ENCODE results near the gene HIP1R.

The HIP1R gene

GRCh38 chr12:122872815-122873361 lies 37.6 kb downstream of the HIP1R start:
- Histone ChIP-seq H3K36me3 (ENCODE audit: insufficient read depth, low read length) (peaks cover 34% of the 10 kb centered on the region), H3K27ac (ENCODE audit: low read length) (no peak overlapping the region), H2AFZ (ENCODE audit: low read depth, low read length) (no peak overlapping the region), H4K20me1 (ENCODE audit: insufficient read depth, low read length) (peaks cover 48% of the 10 kb centered on the region), H3K4me2 (ENCODE audit: insufficient read depth, low read length) (no peak overlapping the region), H3K27me3 (ENCODE audit: insufficient read depth, low read length, poor library complexity) (no peaks in the 10 kb centered on the region), H3K4me3 (ENCODE audit: low read depth in 1 of 2, low read length in 2 of 2) (no peak overlapping the region), H3K79me2 (ENCODE audit: insufficient read depth, low read length) (peaks cover 65% of the 10 kb centered on the region), H3K9ac (ENCODE audit: low read depth, low read length) (no peak overlapping the region), H3K4me1 (ENCODE audit: insufficient read depth, low read length) (no peaks in the 10 kb centered on the region), H3K9me3 (ENCODE audit: insufficient read depth, low read length, severe bottlenecking) (no peaks in the 10 kb centered on the region)
- ATAC-seq (ENCODE audit: insufficient read depth, low read depth) (no peak), DNase-seq (no peak)
- TF ChIP-seq EZH2 (IDR thresholded peaks at IDR 0.05; ENCODE audit: borderline replicate concordance, low read depth, low read length, severe bottlenecking) (no peak), CTCF (IDR thresholded peaks at IDR 0.05; ENCODE audit: borderline replicate concordance, extremely low read depth, low read length, poor library complexity, severe bottlenecking) (no peak)

- H3K4me2 ChIP-seq (ENCODE audit: insufficient read depth, low read length): no peak overlapping the region
- peaks cover 46% of the 10 kb centered on the region for H4K20me1 ChIP-seq (ENCODE audit: insufficient read depth, low read length)
- no peak for TF ChIP-seq CTCF (IDR thresholded peaks at IDR 0.05; ENCODE audit: borderline replicate concordance, extremely low read depth, low read length, poor library complexity, severe bottlenecking)
- no peak for TF ChIP-seq EZH2 (IDR thresholded peaks at IDR 0.05; ENCODE audit: borderline replicate concordance, low read depth, low read length, severe bottlenecking)
- no peak overlapping the region for H3K9ac ChIP-seq (ENCODE audit: low read depth, low read length)
- H3K4me3 ChIP-seq (ENCODE audit: low read depth in 1 of 2, low read length in 2 of 2): no peak overlapping the region
- H3K27me3 ChIP-seq (ENCODE audit: insufficient read depth, low read length, poor library complexity): no peaks in the 10 kb centered on the region
- H2AFZ ChIP-seq (ENCODE audit: low read depth, low read length): no peak overlapping the region
- peaks cover 27% of the 10 kb centered on the region for H3K36me3 ChIP-seq (ENCODE audit: insufficient read depth, low read length)
- H3K4me1 ChIP-seq (ENCODE audit: insufficient read depth, low read length): no peaks in the 10 kb centered on the region
- H3K79me2 ChIP-seq (ENCODE audit: insufficient read depth, low read length): peaks cover 69% of the 10 kb centered on the region
- DNase-seq (no peak), ATAC-seq (ENCODE audit: insufficient read depth, low read depth) (no peak)
- no peaks in the 10 kb centered on the region for H3K9me3 ChIP-seq (ENCODE audit: insufficient read depth, low read length, severe bottlenecking)
- H3K27ac ChIP-seq (ENCODE audit: low read length): no peak overlapping the region
These were observed 38.3 kb downstream of the HIP1R start for GRCh38 chr12:122873540-122873939.

- H3K27me3 ChIP-seq (ENCODE audit: insufficient read depth, low read length, poor library complexity): no peaks in the 10 kb centered on the region
- no peak overlapping the region for H2AFZ ChIP-seq (ENCODE audit: low read depth, low read length)
- H3K9ac ChIP-seq (ENCODE audit: low read depth, low read length): no peak overlapping the region
- no peak overlapping the region for H3K4me3 ChIP-seq (ENCODE audit: low read depth in 1 of 2, low read length in 2 of 2)
- no peak overlapping the region for H3K4me2 ChIP-seq (ENCODE audit: insufficient read depth, low read length)
- H3K27ac ChIP-seq (ENCODE audit: low read length): no peak overlapping the region
- H3K79me2 ChIP-seq (ENCODE audit: insufficient read depth, low read length): peaks cover 73% of the 10 kb centered on the region
- TF ChIP-seq CTCF (IDR thresholded peaks at IDR 0.05; ENCODE audit: borderline replicate concordance, extremely low read depth, low read length, poor library complexity, severe bottlenecking): no peak
- TF ChIP-seq EZH2 (IDR thresholded peaks at IDR 0.05; ENCODE audit: borderline replicate concordance, low read depth, low read length, severe bottlenecking): no peak
- H3K4me1 ChIP-seq (ENCODE audit: insufficient read depth, low read length): no peaks in the 10 kb centered on the region
- DNase-seq (no peak), ATAC-seq (ENCODE audit: insufficient read depth, low read depth) (no peak)
- H3K36me3 ChIP-seq (ENCODE audit: insufficient read depth, low read length): peaks cover 22% of the 10 kb centered on the region
- no peaks in the 10 kb centered on the region for H3K9me3 ChIP-seq (ENCODE audit: insufficient read depth, low read length, severe bottlenecking)
- peaks cover 49% of the 10 kb centered on the region for H4K20me1 ChIP-seq (ENCODE audit: insufficient read depth, low read length)
These were observed 38.8 kb downstream of the HIP1R start for GRCh38 chr12:122874081-122874480.

Data from DND-41 (cell line).